ENCODE measurements around the gene METTL6.

Gene METTL6

GRCh38 chr3:15454965-15455364 is 27.6 kb upstream of the METTL6 start:
- DNase-seq (ENCODE audit: extremely low read depth, low read depth): no peak
- no peak for TF ChIP-seq CTCF (IDR thresholded peaks at IDR 0.05; ENCODE audit: low read depth, low read length)

- no peak for TF ChIP-seq CTCF (IDR thresholded peaks at IDR 0.05; ENCODE audit: low read depth, low read length)
- DNase-seq (ENCODE audit: extremely low read depth, low read depth): no peak
Measured at GRCh38 chr3:15453991-15454625, 26.8 kb upstream of the METTL6 start.

- DNase-seq (ENCODE audit: extremely low read depth, low read depth): no peak
- TF ChIP-seq CTCF (IDR thresholded peaks at IDR 0.05; ENCODE audit: low read depth, low read length): no peak
Measured at GRCh38 chr3:15453501-15453900, 26.2 kb upstream of the METTL6 start.

GRCh38 chr3:15452961-15453360 is 25.6 kb upstream of the METTL6 start:
- no peak for TF ChIP-seq CTCF (IDR thresholded peaks at IDR 0.05; ENCODE audit: low read depth, low read length)
- no peak for DNase-seq (ENCODE audit: extremely low read depth, low read depth)

GRCh38 chr3:15452156-15452555 is 24.8 kb upstream of the METTL6 start:
- TF ChIP-seq CTCF (IDR thresholded peaks at IDR 0.05; ENCODE audit: low read depth, low read length): no peak
- DNase-seq (ENCODE audit: extremely low read depth, low read depth): no peak

- DNase-seq (ENCODE audit: extremely low read depth, low read depth): no peak
- TF ChIP-seq CTCF (IDR thresholded peaks at IDR 0.05; ENCODE audit: low read depth, low read length): no peak
Measured at GRCh38 chr3:15451216-15452113, 24.1 kb upstream of the METTL6 start.
